GM18870 (cell line): ENCODE results near the gene SFXN5.
"Not testable (repeated sequence)": the region's sequence is repeated elsewhere in the genome, so short reads cannot be mapped to it uniquely, and the experiment has no call there.

Experiments used
- ATAC-seq: cut with Tn5 transposase; IDR thresholded peaks from one replicate; pipeline ENCODE4 v1.9.1; 2021; ENCODE audit warnings: moderate library complexity; ENCODE audit not compliant: unreplicated experiment

The SFXN5 gene

GRCh38 chr2:73078457-73079411, 7.2 kb upstream of the SFXN5 start:
- ATAC-seq: no peak

- ATAC-seq: no peak
These were observed 5.9 kb upstream of the SFXN5 start for GRCh38 chr2:73077424-73077795.

- ATAC-seq: no peak
These were observed 5.3 kb upstream of the SFXN5 start for GRCh38 chr2:73076701-73077423.

- no peak for ATAC-seq
These were observed 4.2 kb upstream of the SFXN5 start for GRCh38 chr2:73075477-73076373.

DNA sequence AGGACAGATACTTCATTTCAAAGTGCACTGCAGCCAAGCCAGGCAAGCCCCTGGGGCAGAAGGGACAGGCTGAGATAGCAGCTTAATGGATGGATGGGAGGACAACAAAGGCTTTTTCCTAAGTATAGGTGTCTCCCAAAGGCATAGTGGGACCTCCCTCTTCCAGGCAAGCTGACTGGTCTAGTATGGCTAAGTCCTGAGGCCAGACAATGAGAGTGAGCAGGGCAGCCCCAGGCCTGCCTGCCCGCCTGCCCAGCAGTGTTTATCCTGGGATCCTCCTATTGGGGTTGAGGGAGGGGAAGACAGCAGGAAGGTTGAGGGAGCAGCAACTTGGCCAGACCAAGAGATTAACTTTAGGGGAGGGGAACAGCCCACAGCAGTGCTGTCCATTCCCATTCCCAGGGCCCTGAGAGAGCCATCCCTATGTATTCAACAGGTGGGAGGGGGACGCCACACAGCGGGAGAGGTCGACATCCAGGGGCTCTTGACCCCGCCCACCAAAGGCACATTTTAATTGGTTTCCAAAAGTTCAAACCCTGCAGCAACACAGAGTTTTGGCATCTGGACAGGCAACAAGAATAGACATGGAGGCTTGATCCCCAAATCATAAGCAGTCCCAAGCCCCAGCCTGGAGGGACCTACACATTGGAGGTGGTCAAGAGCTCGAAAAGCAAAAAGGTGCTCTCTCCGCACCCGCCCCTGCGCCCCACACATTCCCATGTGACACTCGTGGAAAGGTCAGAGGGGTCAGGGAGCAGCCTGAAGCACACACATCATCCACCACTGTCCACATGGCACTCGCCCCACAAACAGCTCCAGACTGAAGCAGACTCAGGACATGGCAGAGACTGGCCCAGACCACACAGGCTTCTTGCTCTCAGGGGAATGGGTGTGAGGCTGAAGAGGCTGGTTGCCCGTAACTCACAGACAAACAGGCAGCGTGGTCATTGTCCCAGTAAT, 2.9 kb upstream of the SFXN5 start:
- ATAC-seq: no peak

DNA sequence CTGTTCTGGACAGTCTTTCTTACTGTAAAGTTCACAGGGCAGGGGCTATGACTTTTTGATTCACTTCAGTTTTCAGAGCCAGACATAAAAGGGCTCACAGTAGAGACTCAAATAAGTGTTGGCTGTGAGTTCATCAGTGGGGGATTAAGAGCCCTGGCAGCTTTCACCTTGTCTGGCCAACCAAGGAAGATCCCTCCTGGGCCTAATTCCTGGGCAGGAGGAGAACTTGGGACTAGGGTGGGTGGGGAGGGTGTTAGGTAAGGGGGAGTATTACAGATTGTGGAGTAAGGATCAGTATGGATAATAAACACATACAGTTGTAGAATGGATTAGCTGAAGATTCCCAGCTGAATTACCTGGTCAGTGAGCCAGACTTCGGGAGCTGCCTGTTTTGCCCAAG, 904 bp upstream of the SFXN5 start:
- no peak for ATAC-seq

DNA sequence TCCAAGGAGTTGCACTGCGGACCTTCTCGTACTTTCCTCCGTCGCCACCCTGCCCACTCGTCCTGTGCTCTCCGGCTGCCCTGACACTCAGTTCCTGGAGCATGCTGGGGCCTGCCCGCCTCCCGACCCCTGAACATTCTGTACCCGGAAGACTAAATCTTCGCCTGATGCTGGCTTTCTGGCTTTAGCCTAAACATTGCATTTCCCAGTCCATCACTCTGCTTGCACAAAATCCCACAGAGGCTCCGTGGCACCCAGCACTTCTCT, 550 bp upstream of the SFXN5 start:
- no peak for ATAC-seq

DNA sequence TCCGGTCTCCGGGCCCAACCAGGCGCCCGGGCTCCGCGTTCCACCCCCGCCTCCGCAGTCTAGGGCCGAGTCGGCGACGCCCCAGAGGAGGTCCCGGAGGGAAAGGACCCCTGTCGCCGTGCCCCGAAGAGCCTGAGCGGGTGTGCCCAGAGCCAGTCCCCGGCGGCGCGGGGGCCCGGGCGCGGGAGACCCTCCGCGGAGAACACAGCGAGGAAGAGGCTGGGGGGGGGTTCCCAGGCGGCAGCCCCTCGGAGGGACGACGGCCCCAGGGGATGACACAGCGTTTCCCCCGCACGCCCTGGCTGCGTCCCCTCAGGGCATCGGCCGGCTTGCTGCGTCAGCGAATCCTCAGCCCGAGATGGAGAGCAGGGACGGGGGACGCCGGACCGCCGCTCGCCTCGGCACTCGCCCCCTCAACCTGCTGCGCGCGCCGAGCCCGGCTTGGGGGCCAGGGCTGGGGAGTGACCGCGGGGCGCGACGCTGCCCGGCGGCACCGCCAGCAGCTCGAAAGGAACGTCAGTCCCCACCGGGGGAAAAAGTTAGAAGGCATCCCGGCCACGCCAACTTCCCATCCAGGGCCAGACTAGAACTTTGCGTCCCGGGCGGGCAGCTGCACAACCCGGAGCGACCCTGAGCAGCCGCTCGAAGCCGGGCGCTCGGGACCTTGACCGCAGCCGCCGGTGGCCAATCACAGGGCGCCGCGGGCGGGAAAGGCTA, 711 bp downstream of the SFXN5 start:
- ATAC-seq: peak; percentile 14

- ATAC-seq: no peak
These were observed 1.5 kb downstream of the SFXN5 start for GRCh38 chr2:73069855-73070642.

- no peak for ATAC-seq
These were observed 2.3 kb downstream of the SFXN5 start for GRCh38 chr2:73069041-73069854.

DNA sequence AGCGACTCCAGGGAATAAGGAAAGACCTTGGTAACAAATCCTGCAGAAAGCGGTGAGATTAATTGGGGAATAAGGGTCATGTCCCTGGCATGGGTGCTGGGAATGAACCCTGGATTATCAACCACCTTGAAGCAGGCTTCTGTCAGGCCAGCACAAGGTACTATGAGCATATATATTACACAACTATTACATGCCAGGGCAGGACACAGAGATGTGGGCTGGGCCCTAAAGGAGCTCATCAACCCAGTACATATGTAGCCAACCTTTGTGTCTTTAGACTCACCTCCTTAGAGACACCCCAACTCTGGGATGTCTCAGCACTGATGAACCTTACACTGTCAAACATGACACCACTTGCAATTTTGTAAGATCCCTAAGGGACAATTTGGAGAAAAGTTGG, 3.4 kb downstream of the SFXN5 start:
- ATAC-seq: no peak

DNA sequence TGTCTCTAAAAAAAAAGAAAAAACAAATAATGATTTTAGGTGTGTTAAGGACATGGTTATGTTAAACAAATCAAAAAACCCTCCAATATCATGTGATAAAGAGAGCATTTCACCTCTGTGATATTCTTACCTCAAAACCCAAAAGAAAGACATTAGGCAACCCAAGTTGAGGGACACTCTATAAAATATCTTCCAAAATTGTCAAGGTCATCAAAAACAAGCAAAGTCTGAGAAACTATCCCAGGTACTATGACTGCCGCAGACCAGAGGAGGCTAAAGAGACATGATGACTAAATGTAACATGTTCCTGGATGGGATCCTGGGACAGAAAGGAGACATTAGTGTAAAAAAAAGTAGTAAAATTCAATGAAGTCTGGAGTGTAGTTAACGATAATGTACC, 4.5 kb downstream of the SFXN5 start:
- no peak for ATAC-seq

GRCh38 chr2:73065070-73065469, 6.4 kb downstream of the SFXN5 start:
- ATAC-seq: not testable (repeated sequence)

- ATAC-seq: no peak
These were observed 7.3 kb downstream of the SFXN5 start for GRCh38 chr2:73063909-73064875.

DNA sequence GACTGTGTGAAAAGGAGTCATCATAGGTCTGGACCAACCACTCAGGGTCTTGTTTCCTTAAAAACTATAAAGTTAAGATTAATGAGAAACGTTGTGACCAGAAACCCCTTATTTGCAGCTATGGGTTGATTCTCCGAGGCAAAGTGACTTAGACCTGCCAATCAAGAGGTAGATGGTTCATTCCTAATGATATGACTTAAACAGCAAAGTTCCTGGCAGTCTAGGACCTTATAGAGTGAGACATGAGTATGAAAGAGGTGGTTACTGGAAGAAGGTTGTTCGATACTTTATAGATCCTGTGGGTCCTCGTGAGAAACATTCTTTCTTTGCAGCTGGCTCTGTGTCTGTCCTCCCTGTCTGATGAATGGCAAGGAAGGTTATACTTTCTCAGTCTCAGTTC, 8.0 kb downstream of the SFXN5 start:
- no peak for ATAC-seq

DNA sequence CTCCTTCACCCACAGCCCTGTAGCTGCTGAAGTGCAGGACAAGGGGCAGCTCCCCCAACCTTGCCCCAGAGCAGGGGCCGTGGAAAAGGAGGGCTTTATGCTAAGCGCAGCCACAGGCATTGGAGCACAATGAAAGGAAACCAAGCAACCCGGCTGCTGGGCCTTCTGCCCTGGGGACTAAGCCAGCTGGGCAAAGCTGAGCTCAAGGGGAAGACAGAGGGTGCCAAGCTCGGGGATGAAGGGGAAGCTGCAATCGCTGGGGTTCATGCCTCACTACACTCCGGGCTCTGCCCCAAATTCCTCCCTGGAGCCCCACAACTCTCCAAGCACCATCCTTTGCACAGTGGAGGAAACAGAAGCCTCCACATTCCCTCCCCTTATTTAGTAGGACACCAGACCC, 12.4 kb downstream of the SFXN5 start:
- no peak for ATAC-seq

GRCh38 chr2:73054980-73055379, 16.5 kb downstream of the SFXN5 start:
- ATAC-seq: no peak
